GM12878 (cell line): ENCODE measurements around the gene CYB5D1. TPM values are rescaled to one million over a fixed set of nuclear protein-coding genes. Genes with fewer than 3 reads are reported as not detected.
A peak's percentile ranks its signal among the peaks of the same experiment; 100 is the strongest.

Experiments used
- ATAC-seq: fragments of 200-7000 bp; cut with Tn5 transposase; 3 replicates; pipeline ENCODE4 v1.9.1; 2020; ENCODE audit warnings: mild to moderate bottlenecking, moderate library complexity
- BruUV-seq: library from RNA; stranded (reverse); fragments of 400-500 nt; replicated peaks from 2 replicates; lab custom pipeline; 2021; lab: Mats Ljungman, UMichigan
- CTCF ChIA-PET: fragments of 300-600 bp; sonication (Branson Sonifier 250); formaldehyde crosslinking; extraction: SDS; loops from one replicate; lab custom pipeline; 2021; ENCODE audit warnings: inconsistent platforms; lab: Yijun Ruan, JAX
- POLR2A ChIA-PET: fragments of 350-600 bp; formaldehyde crosslinking; extraction: SDS; loops from one replicate; lab custom pipeline; 2021; ENCODE audit warnings: inconsistent platforms; lab: Charles Lee
- RAD21 ChIA-PET: fragments of 300-600 bp; sonication (Branson Sonifier 250); formaldehyde crosslinking; loops from one replicate; lab custom pipeline; 2023; ENCODE audit warnings: antibody characterized with exemption; ENCODE audit not compliant: unreplicated experiment; lab: Charles Lee
- SMC1A ChIA-PET: fragments of 300-600 bp; sonication (Branson Sonifier 250); formaldehyde crosslinking; loops from one replicate; lab custom pipeline; 2023; ENCODE audit not compliant: unreplicated experiment, uncharacterized antibody; lab: Charles Lee
- DNase-seq: peaks from one replicate; pipeline ENCODE4 v3.0.0-alpha.2; 2011; ENCODE audit warnings: low read depth, low spot score
- FAIRE-seq: peaks from 3 replicates; lab custom pipeline; 2011; peaks lifted over from hg19 to GRCh38; lab: Jason Lieb, UNC
- H2AFZ ChIP-seq: 2 replicates; pipeline ENCODE4 v1.6.0; 2011; ENCODE audit warnings: low read depth, low read length, control low read depth; ENCODE audit not compliant: control insufficient read depth
- H3K27ac ChIP-seq: 2 replicates; pipeline ENCODE4 v1.5.1; 2011; ENCODE audit warnings: control low read depth; ENCODE audit not compliant: control insufficient read depth, insufficient read depth
- H3K27me3 ChIP-seq, 2 experiments: replicated peaks in 1 of 2; 2 replicates each; pipeline versions ENCODE4 v1.6.0 to v1.6.1; 2011; ENCODE audit warnings: low read length in 1 of 2; ENCODE audit not compliant: control insufficient read depth in 2 of 2, insufficient read depth in 2 of 2
- H3K36me3 ChIP-seq, 2 experiments: 2 replicates each; pipeline ENCODE4 v1.5.1; 2011; ENCODE audit warnings: low read length in 1 of 2; ENCODE audit not compliant: control insufficient read depth in 2 of 2, insufficient read depth in 2 of 2
- H3K4me1 ChIP-seq: 2 replicates; pipeline ENCODE4 v1.6.1; 2011; ENCODE audit warnings: mild to moderate bottlenecking, low read length, moderate library complexity, mixed read lengths; ENCODE audit not compliant: control insufficient read depth, insufficient read depth
- H3K4me2 ChIP-seq: 2 replicates; pipeline ENCODE4 v1.6.0; 2011; ENCODE audit warnings: control low read depth; ENCODE audit not compliant: control insufficient read depth, insufficient read depth
- H3K4me3 ChIP-seq: fragments of 200-600 bp; sonication (generic); 2 replicates; pipeline ENCODE4 v1.5.1; 2016
- H3K79me2 ChIP-seq: 2 replicates; pipeline ENCODE4 v1.6.0; 2011; ENCODE audit warnings: low read length; ENCODE audit not compliant: control insufficient read depth, insufficient read depth
- H3K9ac ChIP-seq: 2 replicates; pipeline ENCODE4 v1.8.0; 2011; ENCODE audit warnings: low read length, control low read depth, mixed read lengths; ENCODE audit not compliant: control insufficient read depth, insufficient read depth
- H3K9me3 ChIP-seq: replicated peaks from 3 replicates; pipeline ENCODE4 v1.5.1; 2011; ENCODE audit warnings: mild to moderate bottlenecking, low read length; ENCODE audit not compliant: control insufficient read depth, insufficient read depth
- H4K20me1 ChIP-seq: 2 replicates; pipeline ENCODE4 v1.6.0; 2011; ENCODE audit not compliant: control insufficient read depth, insufficient read depth
- LARP7 ChIP-seq: fragments of 450-650 bp; IDR thresholded peaks from 2 replicates; pipeline ENCODE4 v1.6.1; 2017; ENCODE audit warnings: mild to moderate bottlenecking
- POLR2A ChIP-seq: IDR thresholded peaks from 2 replicates; pipeline ENCODE4 v1.6.1; 2011; ENCODE audit warnings: low read depth, mild to moderate bottlenecking, low read length
- POLR2AphosphoS5 ChIP-seq: IDR thresholded peaks from 2 replicates; pipeline ENCODE4 v1.6.1; 2011; ENCODE audit warnings: mild to moderate bottlenecking, low read length, inconsistent platforms
- RFX5 ChIP-seq: IDR thresholded peaks from 2 replicates; pipeline ENCODE4 v1.6.1; 2011; ENCODE audit warnings: low read depth, low read length, improper control_type of control experiment
- SPI1 ChIP-seq: IDR thresholded peaks from 2 replicates; pipeline ENCODE4 v1.6.1; 2011; ENCODE audit warnings: low read depth, mild to moderate bottlenecking, low read length, moderate library complexity, borderline replicate concordance; ENCODE audit not compliant: insufficient read depth
- ZBTB40 ChIP-seq: fragments of 450-650 bp; IDR thresholded peaks from 2 replicates; pipeline ENCODE4 v1.6.1; 2016; ENCODE audit warnings: mild to moderate bottlenecking, moderate library complexity, borderline replicate concordance
- WGBS: methylation state at CpG from one replicate; pipeline ENCODE4 v1.1.6; 2016; ENCODE audit warnings: low lambda C conversion rate; ENCODE audit not compliant: insufficient replicate concordance, insufficient coverage; ENCODE audit errors: missing lambda C conversion rate; 5-methylcytosine and 5-hydroxymethylcytosine counted together
- in situ Hi-C: fragments of 300-500 bp; cut with MboI; formaldehyde crosslinking; loops from 9 replicates; pipeline ENCODE4 v1.14.3; 2018; ENCODE audit warnings: mixed read lengths
- intact Hi-C: fragments of 100-400 bp; cut with micrococcal nuclease; formaldehyde crosslinking; loops from one replicate; pipeline ENCODE4 v1.14.2; 2022; ENCODE audit not compliant: unreplicated experiment
- polyA plus RNA-seq, 11 experiments: library from polyadenylated mRNA; depleted of rRNA in 4 of 11; unstranded in 6 of 11; stranded (reverse) in 5 of 11; fragments of >200 nt; fragmentation: Nextera tagmentation in 4 of 11; fragmentation: Illumina TruSeq in 1 of 11; extraction: Ambion mirVana in 4 of 11; extraction: Trizol in 1 of 11; gene quantifications; 1 replicate in 1 of 11; 2 replicates in 10 of 11; pipeline versions ENCODE4 v1.2.1 to v1.2.3, GENCODE V29; 2011 to 2016; ENCODE audit warnings: inconsistent platforms in 2 of 11, missing spikeins in 2 of 11, low read depth in 1 of 11
- total RNA-seq, 4 experiments: library from RNA; depleted of rRNA in 3 of 4; stranded (reverse); fragments of >200 nt in 3 of 4; fragmentation: Illumina TruSeq in 1 of 4; extraction: Trizol in 1 of 4; gene quantifications; 2 replicates each; pipeline versions ENCODE4 v1.2.1 to v1.2.3, GENCODE V29; 2013 to 2021

CYB5D1 gene
- total and polyA plus RNA-seq, 10 of the 15 experiments (the other 5 are each of a cell fraction or from before 2014, with no cell fraction given), result 1.6 to 8.7 (median 6.4) TPM

- POLR2A ChIA-PET, result no interaction called here
- TF ChIP-seq POLR2AphosphoS5 (no peak), LARP7 (no peak), RFX5 (no peak), SPI1 (no peak), ZBTB40 (no peak), POLR2A (peak; percentile 28; the same call in 1 of the 2 replicates)
- TF ChIP-seq, all 136 proteins: peak for 1
- CTCF ChIA-PET, result no interaction called here
Measured at GRCh38 chr17:7909089-7909488, 51.3 kb downstream of the CYB5D1 start.

More at GRCh38 chr17:7909089-7909488, 51.3 kb downstream of the CYB5D1 start:
- no peak for DNase-seq
- Histone ChIP-seq H3K4me3 (no peak overlapping the region), H3K27me3 (no peaks in the 10 kb centered on the region), H2AFZ (no peak overlapping the region), H3K9me3 (no peaks in the 10 kb centered on the region), H3K36me3 (peaks cover 23 to 35% of the 10 kb centered on the region in 2 experiments), H3K9ac (no peak overlapping the region), H3K79me2 (no peaks in the 10 kb centered on the region), H3K4me1 (no peaks in the 10 kb centered on the region), H3K4me2 (no peak overlapping the region), H4K20me1 (no peaks in the 10 kb centered on the region), H3K27ac (no peak overlapping the region)
- in situ Hi-C loops, result no loop called here
- no TSS peak for BruUV-seq
- SMC1A ChIA-PET, result no interaction called here
- no peak for ATAC-seq
- FAIRE-seq, result no peak
- intact Hi-C loops, result no loop called here
- RAD21 ChIA-PET, result no interaction called here
- 81% methylated on average over 17 of the region's 29 CpGs for WGBS
